H1 (cell line): ENCODE results near the gene C7orf57. TPM values are rescaled to one million over a fixed set of nuclear protein-coding genes. Genes with fewer than 3 reads are reported as not detected.

ENCODE experiments used
- CTCF ChIA-PET: fragments of 300-600 bp; sonication (Branson Sonifier 250); formaldehyde crosslinking; loops from one replicate; lab custom pipeline; 2021; ENCODE audit not compliant: partially characterized antibody; lab: Charles Lee
- POLR2A ChIA-PET: fragments of 300-600 bp; sonication (Branson Sonifier 250); formaldehyde crosslinking; loops from one replicate; lab custom pipeline; 2021; ENCODE audit warnings: inconsistent platforms; ENCODE audit not compliant: partially characterized antibody; lab: Charles Lee
- DNase-seq, 2 experiments: peaks; one replicate each; pipeline versions ENCODE4 v3.0.0 to v3.0.0-alpha.2; 2010 to 2022; ENCODE audit warnings: low spot score in 2 of 2, low read depth in 1 of 2, mixed read lengths in 1 of 2
- FAIRE-seq: peaks from 2 replicates; lab custom pipeline; 2011; peaks lifted over from hg19 to GRCh38; lab: Jason Lieb, UNC
- H2AFZ ChIP-seq: 2 replicates; pipeline ENCODE4 v1.8.1; 2012; ENCODE audit warnings: low read length, inconsistent platforms
- H2AK5ac ChIP-seq: 2 replicates; pipeline ENCODE4 v1.6.1; 2013; ENCODE audit warnings: low read depth, low read length
- H2BK120ac ChIP-seq: replicated peaks from 2 replicates; pipeline ENCODE3; 2013; ENCODE audit warnings: low read depth, low read length, inconsistent platforms
- H2BK12ac ChIP-seq: 2 replicates; pipeline ENCODE4 v1.6.1; 2013; ENCODE audit warnings: low read depth, low read length
- H2BK15ac ChIP-seq: 2 replicates; pipeline ENCODE4 v1.6.1; 2013; ENCODE audit warnings: low read length
- H2BK20ac ChIP-seq: 2 replicates; pipeline ENCODE4 v1.6.1; 2013; ENCODE audit warnings: low read length
- H2BK5ac ChIP-seq: 2 replicates; pipeline ENCODE4 v1.6.1; 2013; ENCODE audit warnings: low read depth, low read length
- H3K14ac ChIP-seq: 2 replicates; pipeline ENCODE4 v1.6.1; 2013; ENCODE audit warnings: inconsistent platforms; ENCODE audit not compliant: insufficient read length
- H3K18ac ChIP-seq: 2 replicates; pipeline ENCODE4 v1.6.1; 2013; ENCODE audit warnings: low read length; ENCODE audit errors: extremely low read depth
- H3K23ac ChIP-seq: 2 replicates; pipeline ENCODE4 v1.6.1; 2013; ENCODE audit warnings: inconsistent platforms; ENCODE audit not compliant: insufficient read length
- H3K23me2 ChIP-seq: 2 replicates; pipeline ENCODE4 v1.6.1; 2013; ENCODE audit warnings: low read depth, low read length
- H3K27ac ChIP-seq: 2 replicates; pipeline ENCODE4 v1.6.1; 2011; ENCODE audit warnings: low read depth, low read length, inconsistent platforms
- H3K27me3 ChIP-seq, 4 experiments: replicated peaks in 1 of 4; 1 replicate in 1 of 4; 2 replicates in 3 of 4; pipeline versions ENCODE4 v1.6.1 to v1.8.1; 2011 to 2013; ENCODE audit warnings: low read length in 3 of 4, mild to moderate bottlenecking in 3 of 4, inconsistent platforms in 2 of 4, mixed read lengths in 2 of 4, moderate library complexity in 1 of 4; ENCODE audit not compliant: control insufficient read depth in 3 of 4, insufficient read depth in 3 of 4; ENCODE audit errors: extremely low read depth in 1 of 4
- H3K36me3 ChIP-seq, 4 experiments: 2 replicates each; pipeline versions ENCODE4 v1.6.1 to v1.8.1; 2011 to 2013; ENCODE audit warnings: mild to moderate bottlenecking in 4 of 4, low read length in 3 of 4, moderate library complexity in 2 of 4, control low read depth in 1 of 4, inconsistent platforms in 1 of 4; ENCODE audit not compliant: insufficient read depth in 4 of 4, control insufficient read depth in 2 of 4
- H3K4ac ChIP-seq: replicated peaks from 2 replicates; pipeline ENCODE3; 2013; ENCODE audit warnings: low read length, low read depth, mixed read lengths, inconsistent platforms; ENCODE audit not compliant: insufficient read length
- H3K4me1 ChIP-seq, 4 experiments: replicated peaks in 1 of 4; 1 replicate in 1 of 4; 2 replicates in 3 of 4; pipeline versions ENCODE4 v1.6.1 to v1.8.1; 2011 to 2013; ENCODE audit warnings: low read length in 3 of 4, inconsistent platforms in 2 of 4, mixed read lengths in 1 of 4; ENCODE audit not compliant: insufficient read depth in 4 of 4, control insufficient read depth in 3 of 4
- H3K4me2 ChIP-seq, 2 experiments: 2 replicates each; pipeline versions ENCODE4 v1.6.1 to v1.8.1; 2011 to 2013; ENCODE audit warnings: low read depth in 2 of 2, low read length in 2 of 2, control low read depth in 1 of 2, inconsistent platforms in 1 of 2, mild to moderate bottlenecking in 1 of 2; ENCODE audit not compliant: insufficient read depth in 1 of 2
- H3K4me3 ChIP-seq, 4 experiments: fragments of 200-600, 300-600 bp in 1 of 4; sonication (generic), shearing (Covaris generic), sonication (Bioruptor Twin) in 1 of 4; 2 replicates each; pipeline versions ENCODE4 v1.5.1 to v1.8.1; 2011 to 2016; ENCODE audit warnings: low read length in 4 of 4, low read depth in 3 of 4, control low read depth in 2 of 4, inconsistent platforms in 2 of 4, mild to moderate bottlenecking in 2 of 4, mixed read lengths in 1 of 4, moderate library complexity in 1 of 4; ENCODE audit not compliant: insufficient read depth in 2 of 4; ENCODE audit errors: extremely low read depth in 1 of 4
- H3K56ac ChIP-seq: replicated peaks from 2 replicates; pipeline ENCODE3; 2013; ENCODE audit warnings: low read depth, mild to moderate bottlenecking, mixed read lengths, low read length, inconsistent platforms; ENCODE audit not compliant: insufficient read length
- H3K79me1 ChIP-seq: 2 replicates; pipeline ENCODE4 v1.6.1; 2013; ENCODE audit warnings: low read depth, low read length, control low read depth
- H3K79me2 ChIP-seq, 2 experiments: 2 replicates each; pipeline versions ENCODE4 v1.6.1 to v1.8.1; 2012 to 2013; ENCODE audit warnings: low read length in 2 of 2, mild to moderate bottlenecking in 2 of 2, inconsistent platforms in 1 of 2; ENCODE audit not compliant: insufficient read depth in 2 of 2, control insufficient read depth in 1 of 2
- H3K9ac ChIP-seq, 4 experiments: replicated peaks in 1 of 4; 1 replicate in 1 of 4; 2 replicates in 3 of 4; pipeline versions ENCODE4 v1.6.1 to v1.8.1; 2011 to 2013; ENCODE audit warnings: low read depth in 3 of 4, low read length in 3 of 4, control low read depth in 2 of 4, mild to moderate bottlenecking in 2 of 4, moderate library complexity in 2 of 4, inconsistent platforms in 1 of 4; ENCODE audit errors: extremely low read depth in 1 of 4
- H3K9me3 ChIP-seq, 2 experiments: 2 replicates each; pipeline versions ENCODE4 v1.6.1 to v1.8.1; 2012 to 2013; ENCODE audit warnings: mild to moderate bottlenecking in 2 of 2, moderate library complexity in 2 of 2, control low read depth in 1 of 2, inconsistent platforms in 1 of 2, low read depth in 1 of 2, low read length in 1 of 2, mixed read lengths in 1 of 2; ENCODE audit not compliant: insufficient read depth in 2 of 2
- H4K20me1 ChIP-seq, 2 experiments: replicated peaks in 1 of 2; 2 replicates each; pipeline versions ENCODE3 to v1.8.1; 2011 to 2013; ENCODE audit warnings: inconsistent platforms in 2 of 2, low read length in 2 of 2, mild to moderate bottlenecking in 1 of 2; ENCODE audit not compliant: insufficient read depth in 2 of 2, control insufficient read depth in 1 of 2
- H4K5ac ChIP-seq: 2 replicates; pipeline ENCODE4 v1.6.1; 2013; ENCODE audit warnings: low read length, low read depth, mixed read lengths, inconsistent platforms; ENCODE audit not compliant: insufficient read length
- H4K8ac ChIP-seq: 2 replicates; pipeline ENCODE4 v1.8.0; 2013; ENCODE audit warnings: mild to moderate bottlenecking, moderate library complexity, low read length, inconsistent platforms; ENCODE audit not compliant: insufficient read depth; ENCODE audit errors: extremely low read depth
- H4K91ac ChIP-seq: replicated peaks from 2 replicates; pipeline ENCODE3; 2013; ENCODE audit warnings: low read length, mixed read lengths, inconsistent platforms; ENCODE audit not compliant: insufficient read length
- ASH2L ChIP-seq: fragments of 200-600, 300-600 bp; sonication (generic); IDR thresholded peaks from one replicate; pipeline ENCODE4 v1.7.1; 2017; ENCODE audit warnings: low read length
- CREB1 ChIP-seq: IDR thresholded peaks from 2 replicates; pipeline ENCODE4 v1.6.1; 2012; ENCODE audit warnings: inconsistent platforms
- CTBP2 ChIP-seq: IDR thresholded peaks from 2 replicates; pipeline ENCODE4 v1.7.0; 2011; ENCODE audit warnings: borderline replicate concordance, mild to moderate bottlenecking, moderate library complexity, mixed read lengths, low read length; ENCODE audit not compliant: insufficient read depth, insufficient read length
- PHF8 ChIP-seq: fragments of 200-600 bp; sonication (generic); conservative IDR thresholded peaks from 2 replicates; pipeline ENCODE4 v1.7.1; 2012; ENCODE audit warnings: low read depth, mild to moderate bottlenecking, inconsistent platforms, low read length, moderate library complexity
- POU5F1 ChIP-seq: IDR thresholded peaks from 2 replicates; pipeline ENCODE4 v1.6.1; 2011; ENCODE audit warnings: low read depth, mild to moderate bottlenecking, low read length, moderate library complexity
- RBBP5 ChIP-seq: IDR thresholded peaks from 2 replicates; pipeline ENCODE4 v1.7.1; 2012; ENCODE audit warnings: low read depth, mild to moderate bottlenecking, inconsistent platforms, low read length, moderate library complexity, borderline replicate concordance
- TAF1 ChIP-seq: IDR thresholded peaks from 2 replicates; pipeline ENCODE4 v1.6.1; 2011; ENCODE audit warnings: mild to moderate bottlenecking, low read depth, low read length
- WGBS, 2 experiments: shearing (Covaris generic) in 1 of 2; methylation state at CpG; one replicate each; pipeline versions ENCODE4 v1.1.6 to v1.1.7; 2013 to 2015; ENCODE audit warnings: low lambda C conversion rate in 2 of 2, mixed read lengths in 2 of 2, inconsistent platforms in 1 of 2, low coverage in 1 of 2, missing lambda C conversion rate in 1 of 2; ENCODE audit not compliant: insufficient replicate concordance in 2 of 2, insufficient coverage in 1 of 2, insufficient read length in 1 of 2; ENCODE audit errors: extremely low coverage in 1 of 2, missing lambda C conversion rate in 1 of 2; 5-methylcytosine and 5-hydroxymethylcytosine counted together
- polyA plus RNA-seq, 7 experiments: library from polyadenylated mRNA; depleted of rRNA in 3 of 7; stranded (reverse) in 5 of 7; unstranded in 2 of 7; fragments of >200 nt in 5 of 7; fragments of 200-250 nt in 2 of 7; gene quantifications; 1 replicate in 5 of 7; 2 replicates in 1 of 7; 4 replicates in 1 of 7; pipeline versions ENCODE4 v1.2.1 to v1.2.3, GENCODE V29; 2011 to 2013; ENCODE audit warnings: missing spikeins in 2 of 7, mixed read lengths in 2 of 7
- total RNA-seq: library from RNA; stranded (reverse); fragmentation: NEBNext Ultra II Directional; extraction: Animal tissue kit (Norgen Biotek cat#: 25700); gene quantifications from 2 replicates; pipeline ENCODE4 v1.2.1, GENCODE V29; 2021
- TF ChIP-seq, protein P1 (sequence below): IDR thresholded peaks from 2 replicates; pipeline ENCODE4 v1.6.1; 2011; ENCODE audit warnings: low read depth, mild to moderate bottlenecking, low read length; ENCODE audit not compliant: insufficient read depth
- TF ChIP-seq, protein P2 (sequence below): IDR thresholded peaks from 2 replicates; pipeline ENCODE4 v1.6.1; 2012; ENCODE audit warnings: inconsistent platforms

C7orf57 gene
- total and polyA plus RNA-seq, 2 of the 8 experiments (the other 6 are each of a cell fraction or from before 2014, with no cell fraction given), result 0.08 to 0.56 TPM

DNA sequence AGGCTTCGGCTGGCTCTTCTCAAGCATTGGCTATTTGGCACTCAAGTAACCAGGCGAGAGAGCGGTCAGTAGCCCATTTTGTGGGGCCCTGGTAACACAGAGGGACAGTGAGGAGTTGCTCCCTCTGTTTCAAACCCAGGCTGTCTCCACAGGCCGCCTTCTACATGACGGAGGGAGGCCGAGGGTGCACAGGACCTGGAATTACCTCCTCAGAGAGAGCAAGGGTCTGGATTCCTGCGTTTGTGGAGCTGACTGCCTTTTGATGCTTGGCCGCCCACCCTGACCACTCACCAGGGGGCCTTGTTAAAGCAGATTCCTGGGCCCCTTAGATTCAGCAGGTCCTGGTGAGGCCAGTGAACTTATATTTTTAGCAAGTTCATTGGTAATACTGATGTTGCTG lies 66.0 kb downstream of the C7orf57 start:
- peaks cover 2% of the 10 kb centered on the region in 2 experiments for H4K20me1 ChIP-seq
- no peak overlapping the region for H2BK120ac ChIP-seq
- no peak overlapping the region for H3K4ac ChIP-seq
- no peak overlapping the region for H3K9ac ChIP-seq
- no peak overlapping the region for H2BK12ac ChIP-seq
- no peak overlapping the region for H3K18ac ChIP-seq
- TF ChIP-seq, protein P1, sequence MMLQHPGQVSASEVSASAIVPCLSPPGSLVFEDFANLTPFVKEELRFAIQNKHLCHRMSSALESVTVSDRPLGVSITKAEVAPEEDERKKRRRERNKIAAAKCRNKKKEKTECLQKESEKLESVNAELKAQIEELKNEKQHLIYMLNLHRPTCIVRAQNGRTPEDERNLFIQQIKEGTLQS, result no peak
- TF ChIP-seq RBBP5 (no peak), CTBP2 (no peak), ASH2L (no peak), POU5F1 (no peak), TAF1 (no peak), PHF8 (no peak), CREB1 (no peak)
- TF ChIP-seq, protein P2, sequence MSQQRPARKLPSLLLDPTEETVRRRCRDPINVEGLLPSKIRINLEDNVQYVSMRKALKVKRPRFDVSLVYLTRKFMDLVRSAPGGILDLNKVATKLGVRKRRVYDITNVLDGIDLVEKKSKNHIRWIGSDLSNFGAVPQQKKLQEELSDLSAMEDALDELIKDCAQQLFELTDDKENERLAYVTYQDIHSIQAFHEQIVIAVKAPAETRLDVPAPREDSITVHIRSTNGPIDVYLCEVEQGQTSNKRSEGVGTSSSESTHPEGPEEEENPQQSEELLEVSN, result no peak
- no peak overlapping the region for H3K4me2 ChIP-seq
- H3K36me3 ChIP-seq, result peaks cover 14 to 88% (median 46%) of the 10 kb centered on the region in 4 experiments; a peak in 7 of 8 replicates
- H2BK5ac ChIP-seq, result no peak overlapping the region
- no peak overlapping the region for H3K23ac ChIP-seq
- H2AK5ac ChIP-seq, result no peak overlapping the region
- no peaks in the 10 kb centered on the region for H3K9me3 ChIP-seq
- peak in 1 of 2 experiments; percentile 31 for DNase-seq
- no peak overlapping the region for H4K8ac ChIP-seq
- 0 out of 4 replicates have a peak, but pooled peaks cover 0 to 4% of the 10 kb centered on the region in 2 experiments for H3K79me2 ChIP-seq
- H3K27ac ChIP-seq, result no peak overlapping the region
- no peak overlapping the region for H2AFZ ChIP-seq
- H3K4me1 ChIP-seq, result no peaks in the 10 kb centered on the region
- no peak overlapping the region for H2BK20ac ChIP-seq
- 0 out of 2 replicates have a peak, but pooled peaks cover 2% of the 10 kb centered on the region for H3K79me1 ChIP-seq
- H4K5ac ChIP-seq, result no peak overlapping the region
- no peak overlapping the region for H3K56ac ChIP-seq
- H3K27me3 ChIP-seq, result no peaks in the 10 kb centered on the region
- CTCF ChIA-PET, result interaction anchor here (0.6 to 3.4 kb wide), 9 partner anchors 8 to 738 kb away, joined by 3 to 28 read pairs (median 6); partner anchors contain the start of gene UPP1
- no peak overlapping the region for H2BK15ac ChIP-seq
- no peak overlapping the region for H3K4me3 ChIP-seq
- H4K91ac ChIP-seq, result no peak overlapping the region
- POLR2A ChIA-PET, result interaction anchor here (1.0 to 5.4 kb wide), 5 partner anchors 9 to 236 kb away, joined by 4 to 31 read pairs (median 5); partner anchors contain the start of gene UPP1
- H3K14ac ChIP-seq, result no peak overlapping the region
- no peak for FAIRE-seq
- WGBS, 2 experiments, result 89% methylated on average over 8 of the region's 8 CpGs; no CpG with 5 or more reads in 1 of the 2 experiments
- no peaks in the 10 kb centered on the region for H3K23me2 ChIP-seq
